K562 (cell line): ENCODE measurements around the gene TIMP4. TPM values are rescaled to one million over a fixed set of nuclear protein-coding genes. Genes with fewer than 3 reads are reported as not detected.

ENCODE experiments used
- BACH1 ChIP-seq: fragments of 200-800 bp; sonication (Bioruptor generic); IDR thresholded peaks from 2 replicates; pipeline ENCODE4 v1.6.1; 2016; ENCODE audit warnings: missing genetic modification characterization, missing compliant biosample characterization
- CBX1 ChIP-seq: sonication (generic); IDR thresholded peaks from 2 replicates; pipeline ENCODE4 v1.6.1; 2016; ENCODE audit warnings: antibody characterized with exemption, low read depth, mild to moderate bottlenecking
- CEBPG ChIP-seq, 3 experiments: fragments of 200-800 bp in 1 of 3; sonication (Bioruptor generic) in 1 of 3; sonication (generic) in 1 of 3; formaldehyde crosslinking in 1 of 3; IDR thresholded peaks in 2 of 3; conservative IDR thresholded peaks in 1 of 3; 2 replicates each; pipeline versions ENCODE4 v1.6.1 to v1.8.0; 2016 to 2022; ENCODE audit warnings: missing compliant biosample characterization in 2 of 3, missing genetic modification characterization in 2 of 3, mild to moderate bottlenecking in 1 of 3, missing genetic modification reagents in 1 of 3
- DDX20 ChIP-seq: fragments of 450-650 bp; IDR thresholded peaks from 2 replicates; pipeline ENCODE4 v1.6.1; 2016; ENCODE audit warnings: missing genetic modification characterization, low read depth, mild to moderate bottlenecking, missing compliant biosample characterization, moderate library complexity
- DPF2 ChIP-seq: fragments of 450-650 bp; IDR thresholded peaks from 2 replicates; pipeline ENCODE4 v1.6.1; 2016
- HNRNPH1 ChIP-seq: fragments of 200-400 bp; formaldehyde crosslinking; optimal IDR thresholded peaks from 2 replicates; pipeline ENCODE3; 2017; ENCODE audit warnings: low read depth, mild to moderate bottlenecking, low read length, moderate library complexity
- JUND ChIP-seq, 2 experiments: IDR thresholded peaks; 2 replicates in 1 of 2; 3 replicates in 1 of 2; pipeline ENCODE4 v1.6.1; 2011; ENCODE audit warnings: borderline replicate concordance in 2 of 2, low read depth in 2 of 2, low read length in 2 of 2, improper control_type of control experiment in 1 of 2, missing biosample characterization in 1 of 2, missing genetic modification characterization in 1 of 2, missing genetic modification reagents in 1 of 2
- KDM1A ChIP-seq, 2 experiments: fragments of 450-650 bp; IDR thresholded peaks; 2 replicates each; pipeline ENCODE4 v1.6.1; 2016; ENCODE audit warnings: mild to moderate bottlenecking in 2 of 2
- MTA3 ChIP-seq: fragments of 450-650 bp; formaldehyde crosslinking; IDR thresholded peaks from 2 replicates; pipeline ENCODE4 v1.6.1; 2017; ENCODE audit warnings: mild to moderate bottlenecking, borderline replicate concordance
- MTF1 ChIP-seq: fragments of 250-450 bp; sonication (Bioruptor Pico); IDR thresholded peaks from 2 replicates; pipeline ENCODE4 v1.9.0; 2021; ENCODE audit warnings: moderate library complexity, mild to moderate bottlenecking, inconsistent platforms, borderline replicate concordance
- NFE2L1 ChIP-seq: fragments of 450-650 bp; IDR thresholded peaks from 2 replicates; pipeline ENCODE4 v1.6.1; 2016; ENCODE audit warnings: missing genetic modification characterization, low read depth, mild to moderate bottlenecking, missing compliant biosample characterization, moderate library complexity, borderline replicate concordance
- ZBTB7A ChIP-seq: IDR thresholded peaks from 2 replicates; pipeline ENCODE4 v1.6.1; 2011; ENCODE audit warnings: low read depth, mild to moderate bottlenecking, low read length, moderate library complexity, borderline replicate concordance; ENCODE audit not compliant: control insufficient read depth
- ZKSCAN8 ChIP-seq: fragments of 200-800 bp; sonication (Bioruptor generic); IDR thresholded peaks from 2 replicates; pipeline ENCODE4 v1.6.1; 2016; ENCODE audit warnings: missing genetic modification characterization, missing compliant biosample characterization
- ZNF165 ChIP-seq: fragments of 250-450 bp; sonication (Bioruptor Pico); IDR thresholded peaks from 2 replicates; pipeline ENCODE4 v1.4.0; 2020; ENCODE audit warnings: borderline replicate concordance
- ZNF217 ChIP-seq: sonication (generic); formaldehyde crosslinking; IDR thresholded peaks from 2 replicates; pipeline ENCODE4 v1.8.0; 2022; ENCODE audit warnings: mild to moderate bottlenecking, missing genetic modification reagents
- ZNF347 ChIP-seq: fragments of 450-650 bp; formaldehyde crosslinking; IDR thresholded peaks from 2 replicates; pipeline ENCODE4 v1.4.0; 2020; ENCODE audit warnings: low read depth, mild to moderate bottlenecking, moderate library complexity
- ZNF586 ChIP-seq: fragments of 450-650 bp; formaldehyde crosslinking; conservative IDR thresholded peaks from 2 replicates; pipeline ENCODE4 v1.4.0; 2020; ENCODE audit warnings: mild to moderate bottlenecking, moderate library complexity
- ZNF766 ChIP-seq: fragments of 200-800 bp; sonication (Bioruptor generic); conservative IDR thresholded peaks from 2 replicates; pipeline ENCODE4 v1.6.1; 2016; ENCODE audit warnings: missing genetic modification characterization, missing compliant biosample characterization
- polyA plus RNA-seq, 8 experiments: library from polyadenylated mRNA; depleted of rRNA in 4 of 8; stranded (reverse) in 5 of 8; unstranded in 3 of 8; fragments of >200 nt; fragmentation: Nextera tagmentation in 2 of 8; fragmentation: Illumina TruSeq in 1 of 8; extraction: Ambion mirVana in 2 of 8; extraction: Trizol in 1 of 8; gene quantifications; 2 replicates each; pipeline versions ENCODE4 v1.2.1 to v1.2.3, GENCODE V29; 2011 to 2014; ENCODE audit warnings: inconsistent platforms in 1 of 8, missing spikeins in 1 of 8
- total RNA-seq, 7 experiments: library from RNA; depleted of rRNA in 6 of 7; stranded (reverse); fragments of >200 nt in 6 of 7; fragmentation: Illumina TruSeq in 2 of 7; extraction: Trizol in 2 of 7; gene quantifications; 2 replicates each; pipeline versions ENCODE4 v1.2.1 to v1.2.3, GENCODE V29; 2011 to 2021; ENCODE audit warnings: low replicate concordance in 1 of 7
- TF ChIP-seq, protein P1 (sequence below), 2 experiments: fragments of 250-450 bp in 1 of 2; fragments of 450-650 bp in 1 of 2; sonication (Bioruptor Pico) in 1 of 2; IDR thresholded peaks; 2 replicates each; pipeline versions ENCODE4 v1.6.1 to v1.8.0; 2016 to 2021; ENCODE audit warnings: mild to moderate bottlenecking in 2 of 2, moderate library complexity in 2 of 2, missing compliant biosample characterization in 1 of 2, missing genetic modification characterization in 1 of 2
- TF ChIP-seq, protein P2 (sequence below): fragments of 250-450 bp; sonication (Bioruptor Pico); IDR thresholded peaks from 2 replicates; pipeline ENCODE4 v1.9.0; 2021; ENCODE audit warnings: mild to moderate bottlenecking, inconsistent platforms
- TF ChIP-seq, protein P3 (sequence below): fragments of 250-450 bp; sonication (Bioruptor Pico); IDR thresholded peaks from 2 replicates; pipeline ENCODE4 v1.4.0; 2020; ENCODE audit warnings: borderline replicate concordance
- TF ChIP-seq, protein P4 (sequence below): fragments of 450-650 bp; conservative IDR thresholded peaks from 2 replicates; pipeline ENCODE4 v1.6.1; 2016; ENCODE audit warnings: missing genetic modification characterization, low read depth, mild to moderate bottlenecking, missing compliant biosample characterization, moderate library complexity

The TIMP4 gene
- total and polyA plus RNA-seq, 9 of the 15 experiments (the other 6 are each of a cell fraction or from before 2014, with no cell fraction given), result 0.03 to 0.07 TPM; not detected in 7

DNA sequence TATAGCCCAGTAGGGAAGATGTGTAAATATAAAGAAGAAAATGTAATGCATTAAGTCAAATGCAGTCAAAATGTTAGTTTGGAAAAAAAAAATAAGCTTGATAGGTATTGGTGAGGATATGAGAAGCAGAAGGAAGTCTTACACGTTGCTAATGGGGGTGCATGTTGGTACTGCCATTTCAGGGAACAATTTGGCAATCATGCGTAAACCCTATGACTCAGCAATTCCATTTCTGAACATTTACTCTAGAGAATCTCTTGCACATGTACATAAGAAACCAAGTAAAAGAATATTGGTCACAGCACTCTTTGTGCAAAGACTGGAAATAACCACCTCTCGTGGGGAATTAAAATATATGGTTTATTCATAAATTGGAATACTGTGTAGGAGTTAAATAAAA is 35.5 kb upstream of the TIMP4 start (continued):
- TF ChIP-seq CEBPG (CRISPR knock-in tag; IDR thresholded peaks at IDR 0.05), result no peak
- TF ChIP-seq CEBPG (tag; conservative IDR thresholded peaks at IDR 0.05 in 1 of 2, IDR thresholded peaks at IDR 0.05 in 1 of 2), result peak in 1 of 2 experiments; percentile 69; a peak in 1 of 4 replicates
- TF ChIP-seq, protein P1, sequence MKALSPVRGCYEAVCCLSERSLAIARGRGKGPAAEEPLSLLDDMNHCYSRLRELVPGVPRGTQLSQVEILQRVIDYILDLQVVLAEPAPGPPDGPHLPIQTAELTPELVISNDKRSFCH (CRISPR knock-in tag; IDR thresholded peaks at IDR 0.05), result no peak
- TF ChIP-seq, protein P1 (tag; IDR thresholded peaks at IDR 0.05), result no peak
- TF ChIP-seq NFE2L1, result peak; percentile 82; the same call in 1 of the 2 replicates
- TF ChIP-seq ZBTB7A, result no peak
- TF ChIP-seq KDM1A (IDR thresholded peaks at IDR 0.05), result no peak
- no peak for TF ChIP-seq DDX20 (tag)
- TF ChIP-seq JUND (IDR thresholded peaks at IDR 0.05; ENCODE audit: borderline replicate concordance, low read depth, low read length), result peak; percentile 32; the same call in 1 of the 2 replicates
- TF ChIP-seq JUND (tag; IDR thresholded peaks at IDR 0.05; ENCODE audit: borderline replicate concordance, low read depth, low read length), result no peak
- TF ChIP-seq BACH1 (tag), result peak; percentile 86; the same call in 1 of the 2 replicates
- TF ChIP-seq CBX1, result 0 out of 2 replicates have a peak, but pooled peaks have one; percentile 2
- no peak for TF ChIP-seq ZNF347 (CRISPR knock-in tag)
- TF ChIP-seq MTA3, result no peak
- TF ChIP-seq ZNF766 (CRISPR knock-in tag), result no peak; the same call in 1 of the 2 replicates
- TF ChIP-seq ZKSCAN8, result 0 out of 2 replicates have a peak, but pooled peaks have one; percentile 35
- TF ChIP-seq ZNF217 (CRISPR knock-in tag), result no peak
- no peak for TF ChIP-seq ZNF586 (CRISPR knock-in tag)
- TF ChIP-seq, protein P2, sequence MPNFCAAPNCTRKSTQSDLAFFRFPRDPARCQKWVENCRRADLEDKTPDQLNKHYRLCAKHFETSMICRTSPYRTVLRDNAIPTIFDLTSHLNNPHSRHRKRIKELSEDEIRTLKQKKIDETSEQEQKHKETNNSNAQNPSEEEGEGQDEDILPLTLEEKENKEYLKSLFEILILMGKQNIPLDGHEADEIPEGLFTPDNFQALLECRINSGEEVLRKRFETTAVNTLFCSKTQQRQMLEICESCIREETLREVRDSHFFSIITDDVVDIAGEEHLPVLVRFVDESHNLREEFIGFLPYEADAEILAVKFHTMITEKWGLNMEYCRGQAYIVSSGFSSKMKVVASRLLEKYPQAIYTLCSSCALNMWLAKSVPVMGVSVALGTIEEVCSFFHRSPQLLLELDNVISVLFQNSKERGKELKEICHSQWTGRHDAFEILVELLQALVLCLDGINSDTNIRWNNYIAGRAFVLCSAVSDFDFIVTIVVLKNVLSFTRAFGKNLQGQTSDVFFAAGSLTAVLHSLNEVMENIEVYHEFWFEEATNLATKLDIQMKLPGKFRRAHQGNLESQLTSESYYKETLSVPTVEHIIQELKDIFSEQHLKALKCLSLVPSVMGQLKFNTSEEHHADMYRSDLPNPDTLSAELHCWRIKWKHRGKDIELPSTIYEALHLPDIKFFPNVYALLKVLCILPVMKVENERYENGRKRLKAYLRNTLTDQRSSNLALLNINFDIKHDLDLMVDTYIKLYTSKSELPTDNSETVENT (CRISPR knock-in tag), result no peak
- TF ChIP-seq DPF2, result peak; percentile 50; the same call in 1 of the 2 replicates
- no peak for TF ChIP-seq HNRNPH1
- TF ChIP-seq MTF1 (CRISPR knock-in tag), result no peak
- TF ChIP-seq ZNF165 (CRISPR knock-in tag), result no peak
- TF ChIP-seq, protein P3, sequence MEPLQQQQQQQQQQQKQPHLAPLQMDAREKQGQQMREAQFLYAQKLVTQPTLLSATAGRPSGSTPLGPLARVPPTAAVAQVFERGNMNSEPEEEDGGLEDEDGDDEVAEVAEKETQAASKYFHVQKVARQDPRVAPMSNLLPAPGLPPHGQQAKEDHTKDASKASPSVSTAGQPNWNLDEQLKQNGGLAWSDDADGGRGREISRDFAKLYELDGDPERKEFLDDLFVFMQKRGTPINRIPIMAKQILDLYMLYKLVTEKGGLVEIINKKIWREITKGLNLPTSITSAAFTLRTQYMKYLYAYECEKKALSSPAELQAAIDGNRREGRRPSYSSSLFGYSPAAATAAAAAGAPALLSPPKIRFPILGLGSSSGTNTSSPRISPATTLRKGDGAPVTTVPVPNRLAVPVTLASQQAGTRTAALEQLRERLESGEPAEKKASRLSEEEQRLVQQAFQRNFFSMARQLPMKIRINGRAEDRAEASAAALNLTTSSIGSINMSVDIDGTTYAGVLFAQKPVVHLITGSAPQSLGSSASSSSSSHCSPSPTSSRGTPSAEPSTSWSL (CRISPR knock-in tag), result no peak
- TF ChIP-seq, protein P4, sequence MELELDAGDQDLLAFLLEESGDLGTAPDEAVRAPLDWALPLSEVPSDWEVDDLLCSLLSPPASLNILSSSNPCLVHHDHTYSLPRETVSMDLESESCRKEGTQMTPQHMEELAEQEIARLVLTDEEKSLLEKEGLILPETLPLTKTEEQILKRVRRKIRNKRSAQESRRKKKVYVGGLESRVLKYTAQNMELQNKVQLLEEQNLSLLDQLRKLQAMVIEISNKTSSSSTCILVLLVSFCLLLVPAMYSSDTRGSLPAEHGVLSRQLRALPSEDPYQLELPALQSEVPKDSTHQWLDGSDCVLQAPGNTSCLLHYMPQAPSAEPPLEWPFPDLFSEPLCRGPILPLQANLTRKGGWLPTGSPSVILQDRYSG (tag), result no peak
